RWPE2 (cell line): ENCODE data around the gene TNFRSF1A.

Experiments
- ATAC-seq: fragments of 200-7000 bp; cut with Tn5 transposase; 3 replicates; pipeline ENCODE4 v1.9.1; 2021; ENCODE audit warnings: low read depth
- DNase-seq: peaks from one replicate; pipeline ENCODE4 v3.0.0-alpha.2; 2020; ENCODE audit warnings: low spot score
- H3K27ac ChIP-seq: fragments of 450-650 bp; 2 replicates; pipeline ENCODE4 v1.5.1; 2017; ENCODE audit warnings: mild to moderate bottlenecking; ENCODE audit not compliant: poor library complexity, severe bottlenecking
- H3K27me3 ChIP-seq: fragments of 250-450 bp; sonication (Bioruptor Pico); 2 replicates; pipeline ENCODE4 v1.5.1; 2021; ENCODE audit warnings: mild to moderate bottlenecking, moderate library complexity; ENCODE audit not compliant: insufficient read depth, poor library complexity, severe bottlenecking
- H3K36me3 ChIP-seq: fragments of 250-450 bp; sonication (Bioruptor Pico); 2 replicates; pipeline ENCODE4 v1.5.1; 2020; ENCODE audit warnings: low read depth, mild to moderate bottlenecking, moderate library complexity
- H3K4me1 ChIP-seq: fragments of 250-450 bp; sonication (Bioruptor Pico); 2 replicates; pipeline ENCODE4 v1.5.1; 2021; ENCODE audit warnings: mild to moderate bottlenecking, moderate library complexity; ENCODE audit not compliant: insufficient read depth, poor library complexity, severe bottlenecking
- H3K4me3 ChIP-seq: fragments of 250-450 bp; sonication (Bioruptor Pico); 2 replicates; pipeline ENCODE4 v1.5.1; 2021; ENCODE audit warnings: mild to moderate bottlenecking, moderate library complexity; ENCODE audit not compliant: severe bottlenecking
- H3K9me3 ChIP-seq: fragments of 250-450 bp; sonication (Bioruptor Pico); 2 replicates; pipeline ENCODE4 v1.5.1; 2021; ENCODE audit warnings: mild to moderate bottlenecking, moderate library complexity; ENCODE audit not compliant: severe bottlenecking
- CTCF ChIP-seq: fragments of 450-650 bp; IDR thresholded peaks from one replicate; pipeline ENCODE4 v1.5.1; 2017; ENCODE audit warnings: mild to moderate bottlenecking, moderate library complexity; ENCODE audit not compliant: poor library complexity, severe bottlenecking

Gene TNFRSF1A

GRCh38 chr12:6367969-6368892 lies 26.4 kb upstream of the TNFRSF1A start:
- Histone ChIP-seq H3K4me1 (peaks cover 71% of the 10 kb centered on the region), H3K27ac (peak overlapping the region; percentile 100), H3K36me3 (peaks cover 87% of the 10 kb centered on the region), H3K4me3 (no peak overlapping the region), H3K9me3 (no peaks in the 10 kb centered on the region), H3K27me3 (no peaks in the 10 kb centered on the region)
- ATAC-seq (no peak), DNase-seq (no peak)
- TF ChIP-seq CTCF, result peak; percentile 6

- H3K27me3 ChIP-seq, result no peaks in the 10 kb centered on the region
- peaks cover 91% of the 10 kb centered on the region for H3K36me3 ChIP-seq
- H3K4me1 ChIP-seq, result peaks cover 78% of the 10 kb centered on the region
- H3K9me3 ChIP-seq, result no peaks in the 10 kb centered on the region
- ATAC-seq (no peak), DNase-seq (no peak)
- TF ChIP-seq CTCF, result peak; percentile 27
- H3K4me3 ChIP-seq, result no peak overlapping the region
- peak overlapping the region; percentile 100 for H3K27ac ChIP-seq
Measured at GRCh38 chr12:6367065-6367968, 25.4 kb upstream of the TNFRSF1A start.

GRCh38 chr12:6364044-6364374 lies 22.1 kb upstream of the TNFRSF1A start:
- H3K4me3 ChIP-seq, result peak overlapping the region; percentile 6
- no peak for DNase-seq

DNA sequence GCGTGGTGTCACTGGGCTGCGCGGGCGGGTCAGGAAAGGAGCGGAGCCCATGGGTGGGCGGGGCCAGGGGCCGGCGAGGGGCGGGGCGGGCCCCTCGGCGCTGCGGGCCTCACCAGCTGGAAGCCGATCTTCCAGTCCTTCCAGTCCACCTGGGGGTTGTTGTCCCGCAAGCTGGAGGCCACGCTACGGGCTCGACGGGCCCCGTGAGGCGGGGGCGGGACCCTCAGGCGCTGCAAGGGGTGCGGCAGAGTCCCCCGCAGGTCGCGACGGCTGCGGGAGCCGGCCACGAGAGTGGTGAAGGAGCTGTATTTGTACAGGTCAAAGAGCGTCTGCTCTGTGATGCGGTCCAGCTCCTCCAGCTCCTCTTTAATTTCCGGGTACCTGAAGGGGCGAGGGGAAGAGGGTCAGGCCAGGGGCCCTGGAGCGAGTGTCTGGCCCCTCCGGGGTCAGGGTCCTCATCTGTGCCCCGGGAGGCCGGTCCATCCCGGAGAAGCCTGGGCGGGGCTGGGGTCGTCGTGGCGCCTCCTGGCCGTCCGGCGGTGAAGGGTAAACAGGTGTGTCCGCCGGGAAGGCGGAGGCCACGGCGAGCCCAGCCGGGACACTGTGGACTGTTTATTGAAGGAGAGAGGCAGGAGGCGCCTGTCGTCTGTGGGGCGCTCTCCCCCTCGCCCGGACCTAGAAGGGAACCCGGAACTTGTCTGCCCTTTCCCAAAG lies 21.6 kb upstream of the TNFRSF1A start:
- ATAC-seq (peak; percentile 33), DNase-seq (no peak)
- H3K4me1 ChIP-seq, result peaks cover 58% of the 10 kb centered on the region
- H3K9me3 ChIP-seq, result no peaks in the 10 kb centered on the region
- no peaks in the 10 kb centered on the region for H3K27me3 ChIP-seq
- no peak for TF ChIP-seq CTCF
- peaks cover 96% of the 10 kb centered on the region for H3K36me3 ChIP-seq
- H3K4me3 ChIP-seq, result peak overlapping the region; percentile 6
- H3K27ac ChIP-seq, result peak overlapping the region; percentile 100

More at GRCh38 chr12:6364044-6364374, 22.1 kb upstream of the TNFRSF1A start:
- Histone ChIP-seq H3K27ac (peak overlapping the region; percentile 100), H3K9me3 (no peaks in the 10 kb centered on the region), H3K27me3 (no peaks in the 10 kb centered on the region), H3K4me1 (peaks cover 63% of the 10 kb centered on the region), H3K36me3 (peaks cover 96% of the 10 kb centered on the region)
- no peak for TF ChIP-seq CTCF
- ATAC-seq, result peak; percentile 11; the same call in 1 of the 3 replicates
